ENCODE data around the gene ZP1. TPM values are rescaled to one million over a fixed set of nuclear protein-coding genes. Genes with fewer than 3 reads are reported as not detected.

Gene ZP1
- total and polyA plus RNA-seq, 12 donors = 0.16 to 0.51 (median 0.33) TPM; not detected in 7

- H3K27me3 ChIP-seq = peaks cover 0 to 46% (median 12%) of the 10 kb centered on the region in 7 donors
- H3K27ac ChIP-seq = no peak overlapping the region
- DNase-seq (no peak), ATAC-seq (no peak)
- H3K4me3 ChIP-seq = no peak overlapping the region
- WGBS, 2 donors = 92 to 94% methylated on average over 6 of the region's 6 CpGs
- H3K4me1 ChIP-seq = peaks cover 7 to 53% (median 43%) of the 10 kb centered on the region in 9 donors
- intact Hi-C loops (cut with DNase I) = no loop called here
- TF ChIP-seq, protein P1, sequence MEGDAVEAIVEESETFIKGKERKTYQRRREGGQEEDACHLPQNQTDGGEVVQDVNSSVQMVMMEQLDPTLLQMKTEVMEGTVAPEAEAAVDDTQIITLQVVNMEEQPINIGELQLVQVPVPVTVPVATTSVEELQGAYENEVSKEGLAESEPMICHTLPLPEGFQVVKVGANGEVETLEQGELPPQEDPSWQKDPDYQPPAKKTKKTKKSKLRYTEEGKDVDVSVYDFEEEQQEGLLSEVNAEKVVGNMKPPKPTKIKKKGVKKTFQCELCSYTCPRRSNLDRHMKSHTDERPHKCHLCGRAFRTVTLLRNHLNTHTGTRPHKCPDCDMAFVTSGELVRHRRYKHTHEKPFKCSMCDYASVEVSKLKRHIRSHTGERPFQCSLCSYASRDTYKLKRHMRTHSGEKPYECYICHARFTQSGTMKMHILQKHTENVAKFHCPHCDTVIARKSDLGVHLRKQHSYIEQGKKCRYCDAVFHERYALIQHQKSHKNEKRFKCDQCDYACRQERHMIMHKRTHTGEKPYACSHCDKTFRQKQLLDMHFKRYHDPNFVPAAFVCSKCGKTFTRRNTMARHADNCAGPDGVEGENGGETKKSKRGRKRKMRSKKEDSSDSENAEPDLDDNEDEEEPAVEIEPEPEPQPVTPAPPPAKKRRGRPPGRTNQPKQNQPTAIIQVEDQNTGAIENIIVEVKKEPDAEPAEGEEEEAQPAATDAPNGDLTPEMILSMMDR (IDR thresholded peaks at IDR 0.05) = no peak
- no peaks in the 10 kb centered on the region for H3K9me3 ChIP-seq
- H3K36me3 ChIP-seq = peaks cover 0 to 46% (median 32%) of the 10 kb centered on the region in 9 donors
Observed at GRCh38 chr11:60922906-60923305, 55.6 kb downstream of the ZP1 start.

GRCh38 chr11:60923326-60923725 is 56.0 kb downstream of the ZP1 start:
- Histone ChIP-seq H3K27ac (no peak overlapping the region), H3K4me3 (no peak overlapping the region), H3K4me1 (peaks cover 7 to 48% (median 40%) of the 10 kb centered on the region in 9 donors), H3K27me3 (peaks cover 0 to 46% (median 12%) of the 10 kb centered on the region in 7 donors), H3K9me3 (no peaks in the 10 kb centered on the region), H3K36me3 (peaks cover 0 to 44% (median 32%) of the 10 kb centered on the region in 9 donors)
- 73 to 79% methylated on average over 5 of the region's 5 CpGs for WGBS, 2 donors
- intact Hi-C loops (cut with DNase I) = no loop called here
- no peak for DNase-seq
- no peak for ATAC-seq
- TF ChIP-seq, protein P1 (IDR thresholded peaks at IDR 0.05) = no peak

- ATAC-seq (peak in 2 of 8 donors; percentile 6 to 23), DNase-seq (no peak)
- Histone ChIP-seq H3K27ac (no peak overlapping the region), H3K9me3 (no peaks in the 10 kb centered on the region), H3K4me3 (peak overlapping the region in 9 of 10 donors; percentile 66 to 90 (median 68)), H3K27me3 (peaks cover 0 to 46% (median 12%) of the 10 kb centered on the region in 7 donors), H3K4me1 (peaks cover 4 to 44% (median 35%) of the 10 kb centered on the region in 9 donors), H3K36me3 (peaks cover 0 to 44% (median 32%) of the 10 kb centered on the region in 9 donors)
- WGBS, 2 donors = 52 to 54% methylated on average over 6 of the region's 6 CpGs
- TF ChIP-seq, protein P1 (IDR thresholded peaks at IDR 0.05) = no peak
- intact Hi-C loops (cut with DNase I) = no loop called here
Observed at GRCh38 chr11:60923800-60924109, 56.4 kb downstream of the ZP1 start.

DNA sequence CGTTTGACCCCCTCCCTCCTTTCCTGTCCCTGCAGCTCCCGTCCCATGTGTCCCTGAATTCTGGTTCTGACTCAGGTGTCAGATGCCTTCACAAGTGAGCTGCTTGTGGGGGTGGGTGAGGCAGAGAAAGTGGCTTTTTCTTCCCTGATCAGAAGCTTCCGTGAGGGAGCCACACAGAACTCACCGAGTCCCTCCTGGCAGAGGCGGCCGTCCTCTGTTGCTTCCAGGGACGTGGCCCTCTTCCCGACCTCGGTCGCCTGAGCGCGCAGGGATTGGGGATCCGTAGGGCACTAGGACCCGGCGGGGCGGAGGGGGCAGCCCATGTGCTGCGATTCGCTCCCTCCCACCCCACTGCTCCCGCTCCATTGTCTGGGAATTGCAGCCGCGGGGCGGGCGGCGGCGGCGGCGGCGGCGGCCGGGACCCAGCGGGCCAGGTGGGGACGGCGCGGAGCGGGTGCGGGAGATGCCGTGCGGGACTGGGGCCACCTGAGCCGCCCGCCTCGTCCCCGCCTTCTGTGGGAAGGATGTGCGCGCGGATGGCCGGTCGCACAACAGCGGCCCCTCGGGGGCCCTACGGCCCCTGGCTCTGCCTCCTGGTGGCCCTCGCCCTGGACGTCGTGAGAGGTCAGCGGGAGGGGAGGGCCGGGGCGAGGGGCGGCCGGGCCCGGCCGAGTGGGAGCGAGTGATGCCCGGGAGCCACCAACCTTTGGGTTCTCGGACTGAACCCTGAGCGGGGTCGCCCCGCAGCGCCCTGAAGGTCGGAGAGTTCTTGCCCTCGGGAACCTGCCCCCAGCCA is 57.0 kb downstream of the ZP1 start, which contains the start of gene TMEM132A:
Gene TMEM132A (plus strand): TSS at position 351 of the 796 bp plus-strand sequence. CDS start 174 bp downstream, at position 525.
- ATAC-seq (peak; percentile 78 to 92 (median 87)), DNase-seq (peak; percentile 73 to 75)
- TF ChIP-seq, protein P1 (IDR thresholded peaks at IDR 0.05) = no peak
- Histone ChIP-seq H3K4me3 (peak within 1 kb of the TSS; percentile 34 to 90 (median 68)), H3K4me1 (peaks cover 4 to 39% (median 30%) of the 10 kb centered on the region in 9 donors), H3K27ac (peak within 1 kb of the TSS in 7 of 10 donors; percentile 8 to 65 (median 56)), H3K9me3 (no peaks in the 10 kb centered on the region), H3K27me3 (peaks cover 0 to 46% (median 12%) of the 10 kb centered on the region in 7 donors), H3K36me3 (peaks cover 0 to 44% (median 32%) of the 10 kb centered on the region in 9 donors)
- intact Hi-C loops (cut with DNase I) = no loop called here
- WGBS, 2 donors = 1% methylated on average over 45 to 69 of the region's 69 CpGs

Other genes with a start within 250 kb of the ZP1 start
- gene MS4A8, start 167.9 kb upstream of the ZP1 start, total RNA-seq = not detected
- not detected for gene MS4A8, start 167.9 kb upstream of the ZP1 start, polyA plus RNA-seq
- not detected for gene MS4A18, start 142.8 kb upstream of the ZP1 start, total RNA-seq
- gene MS4A18, start 142.8 kb upstream of the ZP1 start, polyA plus RNA-seq = not detected
- not detected for gene MS4A15, start 110.7 kb upstream of the ZP1 start, total RNA-seq
- gene MS4A15, start 110.7 kb upstream of the ZP1 start, polyA plus RNA-seq = not detected
- gene MS4A10, start 82.2 kb upstream of the ZP1 start, total RNA-seq = not detected
- gene MS4A10, start 82.2 kb upstream of the ZP1 start, polyA plus RNA-seq = not detected
- gene CCDC86, start 25.4 kb upstream of the ZP1 start, total RNA-seq = 10 to 100 TPM in 4 of 10 donors, 1 to 10 TPM in 6; 6.6 to 20.1 (median 9.2) TPM
- 10 to 100 TPM in 1 of 2 donors, 1 to 10 TPM in 1; 7.4 to 26.5 TPM for gene CCDC86, start 25.4 kb upstream of the ZP1 start, polyA plus RNA-seq
- 1 to 10 TPM in 9 of 10 donors, under 1 TPM in 1; 0.35 to 5.1 (median 1.2) TPM for gene PTGDR2, start 11.6 kb upstream of the ZP1 start, total RNA-seq
- 1 to 10 TPM in 1 of 2 donors, under 1 TPM in 1; 0.57 to 5.7 TPM for gene PTGDR2, start 11.6 kb upstream of the ZP1 start, polyA plus RNA-seq
- gene PRPF19, start 39.0 kb downstream of the ZP1 start, total RNA-seq = 10 to 100 TPM; 32.0 to 49.7 (median 39.4) TPM
- gene PRPF19, start 39.0 kb downstream of the ZP1 start, polyA plus RNA-seq = 10 to 100 TPM; 50.3 to 53.0 TPM
- 100 to 1,000 TPM in 2 of 10 donors, 10 to 100 TPM in 8; 78.6 to 115 (median 92.7) TPM for gene TMEM109, start 46.6 kb downstream of the ZP1 start, total RNA-seq
- 100 to 1,000 TPM in 1 of 2 donors, 10 to 100 TPM in 1; 53.3 to 121 TPM for gene TMEM109, start 46.6 kb downstream of the ZP1 start, polyA plus RNA-seq
- 10 to 100 TPM in 2 of 10 donors, 1 to 10 TPM in 8; 3.7 to 12.9 (median 6.5) TPM for gene TMEM132A, start 56.9 kb downstream of the ZP1 start, total RNA-seq
- gene TMEM132A, start 56.9 kb downstream of the ZP1 start, polyA plus RNA-seq = 10 to 100 TPM; 10.0 to 16.4 TPM
- gene SLC15A3, start 84.6 kb downstream of the ZP1 start, total RNA-seq = 10 to 100 TPM in 9 of 10 donors, 1 to 10 TPM in 1; 9.5 to 52.4 (median 18.5) TPM
- gene SLC15A3, start 84.6 kb downstream of the ZP1 start, polyA plus RNA-seq = 10 to 100 TPM; 21.3 to 36.9 TPM
- 1 to 10 TPM in 2 of 10 donors, under 1 TPM in 7, not detected in 1; 0.17 to 4.5 (median 0.46) TPM for gene CD6, start 104.1 kb downstream of the ZP1 start, total RNA-seq
- gene CD6, start 104.1 kb downstream of the ZP1 start, polyA plus RNA-seq = under 1 TPM; 0.07 to 0.12 TPM
- gene CD5, start 234.9 kb downstream of the ZP1 start, total RNA-seq = 1 to 10 TPM in 1 of 10 donors, under 1 TPM in 6, not detected in 3; 0.07 to 5.7 (median 0.38) TPM
- under 1 TPM in 1 of 2 donors, not detected in 1; 0.12 TPM for gene CD5, start 234.9 kb downstream of the ZP1 start, polyA plus RNA-seq